Stimulated activated CD8-positive, alpha-beta memory T cell treated with anti-CD3 and anti-CD28 coated beads, Interleukin-7, amount 100 ng/mL, for 48 hours (primary cell): ENCODE data around the gene ATP1B1.
A peak's percentile ranks its signal among the peaks of the same experiment; 100 is the strongest.
"Not testable (repeated sequence)": the region's sequence is repeated elsewhere in the genome, so short reads cannot be mapped to it uniquely, and the experiment has no call there.

Experiments
- DNase-seq, 2 donors: peaks; one replicate each; pipeline ENCODE4 v3.0.0-alpha.2; 2020; ENCODE audit warnings: low read depth in 1 of 2; ENCODE audit errors: extremely low read depth in 1 of 2

Gene ATP1B1

DNA sequence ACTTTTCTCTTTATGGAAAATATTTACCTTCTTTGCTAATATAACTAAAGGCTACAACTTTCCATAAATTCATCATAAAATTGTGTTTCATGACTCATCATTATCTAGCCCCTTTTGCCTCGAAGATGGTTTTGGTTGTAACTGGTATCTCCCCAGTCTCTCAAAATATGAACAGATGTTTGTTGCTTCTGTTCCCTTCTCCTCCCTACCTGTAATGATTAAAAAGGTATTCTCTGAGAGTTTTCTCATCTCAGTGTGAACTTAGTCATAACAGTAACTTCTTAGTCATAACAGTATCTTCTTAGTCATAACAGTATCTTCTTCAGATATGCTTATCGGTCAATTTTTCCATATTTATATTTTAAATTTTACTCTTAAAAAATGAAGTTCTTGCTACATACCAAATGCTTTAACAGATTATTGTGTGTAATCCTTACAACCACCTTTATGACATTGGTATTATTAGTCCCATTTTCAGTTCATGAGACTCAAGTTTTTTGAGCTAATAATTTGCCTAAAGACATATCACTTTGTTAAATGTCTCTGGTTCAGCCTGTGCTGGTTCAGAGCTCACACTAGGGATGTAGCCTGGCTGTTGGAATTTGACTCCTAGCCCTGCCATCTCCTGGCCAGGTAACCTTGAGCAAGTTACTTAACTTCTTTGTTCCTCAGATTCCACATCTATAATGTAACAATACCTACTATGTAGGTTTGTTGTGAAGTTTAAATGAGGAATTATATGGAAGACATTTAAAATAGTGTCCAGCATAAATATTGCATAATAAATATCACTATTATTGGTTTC, 32.6 kb downstream of the ATP1B1 start:
- no peak for DNase-seq

DNA sequence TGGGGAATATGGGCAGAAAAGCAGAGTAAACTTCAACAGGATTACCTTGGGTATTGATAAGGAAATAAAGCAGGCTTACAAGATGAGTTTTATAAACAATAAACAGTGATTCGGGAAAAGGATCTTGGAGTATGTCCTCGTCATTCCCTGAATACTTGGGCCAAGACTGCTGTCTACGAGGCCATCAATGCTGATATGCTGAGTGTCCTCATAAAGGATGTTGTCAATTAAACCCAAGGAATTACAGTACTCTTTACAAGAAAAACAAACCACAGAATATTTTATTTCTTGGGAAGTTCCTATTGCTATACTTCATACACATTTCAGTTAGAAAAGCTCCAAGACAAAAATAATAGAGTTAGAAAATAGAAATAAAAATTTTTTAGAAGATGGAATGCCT, 34.9 kb downstream of the ATP1B1 start:
- no peak for DNase-seq

DNA sequence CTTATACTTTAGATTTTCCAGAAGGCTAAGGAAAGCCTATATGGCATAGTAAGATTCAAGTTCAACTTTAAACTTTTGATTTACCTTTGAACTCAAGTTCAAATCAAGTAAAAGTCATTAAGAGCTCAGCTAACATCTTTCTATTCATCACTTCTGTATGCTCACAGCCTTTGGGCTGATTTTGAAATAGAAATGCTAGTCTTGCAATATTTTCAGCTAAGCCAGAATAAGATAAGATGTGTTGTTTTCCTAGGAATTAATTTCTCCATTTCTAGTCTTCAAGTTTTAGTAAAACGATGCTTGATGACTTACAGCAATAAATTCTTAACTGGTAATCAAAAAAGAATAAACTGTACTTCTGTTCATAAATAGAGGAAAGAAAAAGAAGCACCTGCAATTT, 35.6 kb downstream of the ATP1B1 start:
- no peak for DNase-seq

DNA sequence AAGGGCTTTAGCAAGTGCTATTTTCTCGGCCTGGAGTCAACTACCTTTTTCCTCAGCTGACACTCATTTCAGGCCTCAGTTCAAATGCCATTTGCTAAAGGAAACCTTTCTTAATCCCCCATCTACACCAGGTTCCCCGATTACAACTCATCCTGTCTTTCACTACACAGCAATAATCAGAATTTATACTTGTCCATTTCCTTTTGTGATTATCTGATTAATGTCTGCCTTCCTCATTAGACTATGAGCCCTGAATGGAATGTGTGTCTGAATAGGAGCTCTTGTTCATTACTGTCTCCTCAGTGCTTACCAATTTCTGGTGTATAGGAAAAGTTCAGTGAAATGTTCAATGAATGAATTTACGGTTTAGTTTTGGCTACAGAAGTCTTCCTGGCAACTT, 36.9 kb downstream of the ATP1B1 start:
- no peak for DNase-seq

DNA sequence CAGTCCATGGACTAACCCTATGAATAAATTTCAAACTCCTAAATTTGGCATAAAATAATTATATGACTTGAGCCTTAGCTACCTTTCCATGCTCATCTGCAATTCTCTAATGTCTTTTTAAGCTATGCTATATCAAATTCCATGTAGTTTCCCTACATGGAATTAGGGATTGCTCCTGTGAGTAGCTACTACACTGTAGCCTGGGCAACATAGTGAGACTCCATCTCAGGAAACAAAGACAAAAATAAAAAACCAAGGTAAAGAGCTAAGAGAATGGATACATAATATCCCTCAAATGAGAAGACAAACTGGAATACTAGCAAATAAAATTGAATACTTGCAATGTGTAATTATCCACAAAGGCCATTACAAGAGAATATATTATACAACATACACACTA, 37.5 kb downstream of the ATP1B1 start:
- no peak for DNase-seq

DNA sequence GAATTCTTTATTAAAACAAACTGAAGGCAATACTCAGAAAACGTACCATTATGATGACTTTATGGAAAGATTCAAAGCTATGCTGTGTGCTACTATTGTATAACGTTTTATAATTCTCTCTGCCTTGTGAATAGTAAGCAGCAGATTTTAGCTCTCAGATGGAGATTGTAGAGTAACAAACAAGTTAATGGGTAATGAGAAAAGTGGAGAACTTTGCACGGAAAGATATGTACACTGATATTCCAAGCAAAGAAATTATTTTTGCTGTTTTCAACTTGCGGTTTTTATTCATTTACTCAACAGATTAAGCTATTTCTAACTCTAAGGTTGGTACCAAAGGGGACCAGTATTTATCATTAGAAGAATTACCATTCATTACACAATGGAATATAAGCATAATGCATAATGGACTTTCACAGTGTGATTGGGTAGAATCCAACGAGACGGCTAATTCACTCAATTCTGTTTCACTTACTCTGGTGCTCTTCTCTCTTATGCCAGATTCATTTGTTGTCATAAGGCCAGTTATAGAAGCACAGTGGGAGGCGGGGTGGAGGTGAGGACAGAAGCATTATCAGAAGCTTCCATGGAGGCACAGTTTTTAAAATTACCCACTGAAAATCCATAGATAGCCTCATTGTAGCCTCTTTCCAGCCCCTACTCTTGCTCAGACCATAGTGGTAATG, 38.6 kb downstream of the ATP1B1 start:
- DNase-seq: no peak

DNA sequence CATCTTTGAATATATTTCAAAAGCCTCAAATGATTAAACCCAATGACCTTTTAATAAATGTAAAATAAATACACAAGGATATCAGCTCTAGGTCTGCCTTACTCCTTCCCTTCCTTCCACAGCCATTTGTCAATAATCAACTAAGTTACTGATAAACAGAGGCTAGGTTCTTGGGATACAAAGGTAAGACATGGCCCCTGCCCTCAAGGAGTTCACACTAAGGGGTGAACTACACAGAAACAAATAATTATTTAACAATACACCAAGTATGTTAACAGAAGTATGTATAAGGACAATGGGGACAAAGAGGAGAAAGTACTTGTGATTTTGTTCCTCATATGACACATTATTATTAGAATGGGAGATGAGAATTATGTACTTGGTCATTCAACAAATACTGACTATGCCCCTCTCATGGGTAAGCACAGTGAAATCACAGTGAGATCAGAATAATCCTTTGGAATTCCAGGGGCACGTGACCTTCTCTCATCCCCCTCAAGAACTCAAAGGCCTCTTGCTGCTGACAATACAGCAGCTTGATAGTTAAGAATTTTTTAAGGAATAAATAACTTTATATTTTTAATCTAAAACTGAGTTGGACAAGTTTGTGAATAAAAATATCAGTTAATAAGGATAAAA, 40.2 kb downstream of the ATP1B1 start:
- no peak for DNase-seq

DNA sequence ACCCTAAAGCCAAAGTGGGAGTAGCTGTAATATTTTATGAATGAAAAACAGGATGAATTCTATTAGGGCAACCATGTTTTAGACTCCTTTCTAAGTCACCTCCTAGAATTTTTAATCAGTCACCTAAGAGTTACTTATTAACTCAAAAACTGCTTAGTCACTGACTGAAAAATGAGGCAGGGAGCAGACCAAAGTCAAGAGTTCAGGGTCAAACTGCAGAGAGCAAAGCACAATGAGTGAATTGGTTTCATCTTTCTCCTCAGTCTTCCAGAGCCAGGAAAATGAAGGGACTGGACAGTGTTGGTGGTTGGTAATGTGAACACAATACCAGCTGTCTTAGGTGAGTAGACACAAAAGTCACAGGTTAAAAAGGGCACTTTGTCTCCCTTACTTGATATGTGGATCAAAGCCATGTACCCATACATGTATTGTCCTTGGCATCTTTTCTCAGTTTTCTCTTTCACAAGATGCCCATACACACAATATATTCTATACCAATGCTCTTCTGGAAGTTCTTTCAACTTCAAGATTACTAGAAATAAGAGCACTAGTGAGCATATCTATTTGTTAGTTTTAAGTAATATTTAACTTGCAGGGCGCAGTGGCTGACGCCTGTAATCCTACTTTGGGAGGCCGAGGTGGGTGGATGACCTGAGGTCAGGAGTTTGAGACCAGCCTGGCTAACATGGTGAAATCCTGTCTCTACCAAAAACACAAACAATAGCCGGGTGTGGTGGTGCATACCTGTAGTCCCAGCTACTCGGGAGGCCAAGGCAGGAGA, 42.2 kb downstream of the ATP1B1 start:
- no peak for DNase-seq

DNA sequence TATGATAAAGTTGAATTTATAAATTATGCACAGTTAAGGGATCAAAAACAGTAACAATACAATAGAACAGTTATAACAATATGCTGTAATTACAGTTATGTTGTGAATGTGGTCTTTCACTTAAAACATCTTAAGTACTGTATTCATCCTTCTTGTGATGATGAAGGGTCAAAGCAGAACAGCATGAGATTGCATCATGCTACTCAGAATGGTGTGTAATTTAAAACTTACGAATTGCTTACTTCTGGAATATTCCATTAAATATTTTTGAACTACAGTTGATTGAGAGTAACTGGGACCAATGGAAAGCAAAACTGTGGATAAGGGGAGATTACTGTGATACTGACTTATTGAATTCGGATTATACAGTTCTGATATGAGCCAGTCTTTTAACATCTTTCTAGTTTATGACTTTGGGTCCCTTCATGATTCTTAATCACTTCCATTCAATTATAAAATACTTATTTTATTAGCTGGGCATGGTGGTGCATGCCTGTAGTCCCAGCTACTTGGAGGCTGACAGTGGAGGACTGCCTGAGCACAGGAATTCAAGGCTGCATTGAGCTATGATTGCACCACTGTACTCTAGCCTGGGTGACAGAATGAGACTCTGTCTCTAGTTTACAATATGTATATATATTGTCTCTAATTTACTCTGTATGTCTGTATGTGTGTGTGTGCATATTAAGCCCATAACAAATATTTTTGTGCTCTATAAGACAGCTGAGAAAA, 43.2 kb downstream of the ATP1B1 start:
- no peak for DNase-seq

DNA sequence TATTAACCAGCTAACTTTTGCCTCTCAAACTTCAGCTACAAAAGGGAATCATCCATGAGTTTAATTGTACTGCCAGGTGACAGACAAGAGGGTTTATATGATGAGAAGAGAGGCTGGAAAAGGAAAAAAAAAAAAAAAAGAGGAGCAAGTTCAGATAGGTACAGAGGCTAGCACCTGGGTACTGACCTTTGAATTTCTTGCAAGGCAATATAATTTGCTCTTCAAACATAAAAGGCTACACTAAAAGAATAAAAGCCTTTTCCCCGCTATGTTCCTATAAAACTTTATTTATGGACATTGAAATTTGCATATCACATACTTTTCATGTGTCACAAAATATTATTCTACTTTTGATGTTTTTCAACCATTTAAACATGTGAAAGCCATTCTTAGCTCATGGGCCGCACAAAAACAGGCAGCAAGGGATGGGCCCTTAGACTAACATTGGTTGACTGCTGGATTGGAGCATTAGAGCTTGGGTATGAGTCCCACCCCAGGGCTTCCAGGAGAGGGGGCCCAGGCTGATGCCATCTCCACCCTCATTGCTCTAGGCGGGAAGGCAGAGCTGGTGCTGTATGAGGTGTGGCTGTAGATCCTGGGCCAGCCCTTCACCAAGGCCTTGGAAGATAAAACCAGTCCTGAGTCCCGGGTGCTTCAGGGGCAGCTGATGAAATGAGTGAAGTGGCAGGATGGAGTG, 44.3 kb downstream of the ATP1B1 start:
- no peak for DNase-seq

DNA sequence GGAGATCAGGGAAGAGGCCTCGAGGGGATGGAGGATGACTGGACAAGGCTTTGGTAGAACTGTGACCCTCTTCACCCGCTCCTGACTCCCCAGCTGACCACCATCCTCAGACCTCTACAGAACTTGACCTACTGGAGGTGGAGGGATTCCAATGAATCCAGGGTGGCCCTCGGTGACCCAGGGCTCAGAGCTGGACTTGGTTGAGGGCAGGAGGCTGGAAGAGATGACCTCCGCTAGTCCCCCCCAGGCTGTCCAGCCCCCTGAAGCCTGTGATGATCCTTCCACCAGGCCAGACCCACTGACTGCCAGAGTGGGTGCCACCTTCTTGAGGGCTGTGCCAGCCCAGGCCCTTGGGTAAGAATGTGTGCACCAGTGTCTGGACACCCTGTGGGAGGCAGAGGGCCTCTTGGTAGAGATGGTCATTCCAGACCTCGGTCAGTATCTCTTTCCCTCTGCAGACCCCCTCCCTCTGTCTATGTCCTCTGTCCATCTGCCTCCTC, 44.9 kb downstream of the ATP1B1 start:
- DNase-seq: no peak

DNA sequence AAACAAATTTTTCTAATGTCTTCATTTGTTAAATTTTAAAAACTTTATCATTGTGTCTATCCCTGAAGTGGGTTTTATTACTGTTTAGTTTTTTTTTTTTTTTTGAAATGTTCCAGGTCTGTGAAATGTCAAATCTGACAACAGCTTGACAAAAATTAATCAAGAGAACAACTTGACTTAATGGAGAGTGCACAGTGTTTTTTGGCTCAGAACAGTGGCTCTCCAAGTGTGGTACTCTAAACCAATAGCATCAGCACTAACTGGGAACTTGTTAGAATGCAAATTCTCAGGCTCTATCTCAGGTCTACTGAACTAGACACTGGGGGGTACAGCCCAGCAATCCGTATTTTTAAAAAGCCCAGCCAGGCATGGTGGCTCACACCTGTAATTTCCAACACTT, 49.2 kb downstream of the ATP1B1 start:
- no peak for DNase-seq

DNA sequence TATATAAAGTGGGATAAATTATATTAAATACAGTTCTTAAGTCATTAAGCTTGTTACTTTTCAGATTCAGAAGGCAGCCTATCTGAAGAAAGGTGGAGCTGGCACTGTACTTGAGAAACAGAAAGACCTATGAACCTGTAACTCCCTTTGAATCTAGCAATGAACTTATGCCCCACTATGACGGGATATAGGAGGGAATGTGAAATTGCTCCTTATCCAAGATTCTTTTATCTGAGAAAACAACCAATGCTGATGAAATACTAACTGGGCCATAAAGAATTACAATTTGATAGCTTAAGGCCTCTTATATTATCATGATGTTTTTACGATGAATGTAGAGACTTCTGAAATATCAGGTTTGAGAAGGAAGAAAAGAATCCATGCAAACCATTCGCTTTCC, 50.1 kb downstream of the ATP1B1 start:
- DNase-seq: no peak

DNA sequence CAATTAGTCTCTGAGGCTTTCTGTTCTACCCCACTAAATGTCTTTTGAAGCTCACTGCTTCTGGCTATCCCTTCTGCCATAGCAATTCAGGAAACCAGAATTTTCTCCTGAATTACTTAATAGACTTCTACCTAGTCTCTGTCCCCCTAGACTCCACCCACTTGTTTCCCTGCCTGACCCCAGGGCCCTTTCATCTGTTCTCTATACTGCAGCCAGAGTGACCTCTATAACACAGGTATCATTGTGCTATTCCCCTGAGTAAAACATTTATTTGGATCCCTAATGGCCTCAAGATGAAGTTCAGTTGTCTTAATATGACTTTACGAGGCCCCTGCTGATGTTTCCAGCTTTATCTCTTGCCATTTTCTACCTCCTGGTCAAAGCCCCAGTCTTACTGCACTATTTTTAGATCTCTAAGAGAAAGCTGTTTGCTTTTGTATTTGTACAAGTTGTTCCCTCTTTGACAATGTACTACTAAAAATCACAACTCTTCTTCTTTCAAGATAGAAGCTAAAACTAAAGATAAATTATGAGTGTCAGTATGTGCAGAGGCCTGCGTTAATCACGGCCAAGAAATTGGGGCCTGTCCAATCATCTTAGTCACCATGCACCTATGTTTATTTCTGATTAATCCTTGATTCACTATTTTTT, 54.5 kb downstream of the ATP1B1 start:
- DNase-seq: no peak

DNA sequence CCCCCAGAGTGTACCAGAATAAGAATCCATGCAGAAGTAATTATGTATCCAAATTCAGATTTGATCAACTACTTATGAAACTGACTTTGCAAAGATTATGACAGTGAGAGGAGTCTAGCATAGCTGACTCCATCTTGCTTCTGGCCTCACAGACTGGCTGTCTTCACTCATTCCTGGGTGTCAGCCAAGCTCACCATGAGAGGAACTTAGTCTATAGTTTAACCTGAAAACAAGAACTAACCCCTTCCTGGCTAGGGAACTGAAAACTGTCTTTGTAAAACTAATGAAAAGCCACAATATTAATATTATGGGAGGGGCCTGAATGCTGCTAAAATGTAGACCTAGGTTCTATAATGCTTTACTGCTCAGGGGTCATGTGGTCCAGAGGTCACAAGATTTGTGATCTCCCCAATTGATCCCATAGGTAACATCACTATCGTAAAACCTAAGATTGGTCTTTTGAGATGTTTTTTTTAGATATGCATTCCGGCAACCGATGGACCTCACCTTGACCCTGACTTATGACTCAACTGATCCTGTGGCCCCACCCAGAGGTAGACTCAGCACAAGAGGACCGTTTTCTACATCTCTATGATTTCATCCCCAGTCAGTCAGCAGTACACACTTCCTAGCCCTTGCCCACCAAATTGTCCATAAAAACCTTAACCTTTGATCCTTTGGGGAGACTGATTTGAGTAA, 55.2 kb downstream of the ATP1B1 start:
- DNase-seq: no peak

DNA sequence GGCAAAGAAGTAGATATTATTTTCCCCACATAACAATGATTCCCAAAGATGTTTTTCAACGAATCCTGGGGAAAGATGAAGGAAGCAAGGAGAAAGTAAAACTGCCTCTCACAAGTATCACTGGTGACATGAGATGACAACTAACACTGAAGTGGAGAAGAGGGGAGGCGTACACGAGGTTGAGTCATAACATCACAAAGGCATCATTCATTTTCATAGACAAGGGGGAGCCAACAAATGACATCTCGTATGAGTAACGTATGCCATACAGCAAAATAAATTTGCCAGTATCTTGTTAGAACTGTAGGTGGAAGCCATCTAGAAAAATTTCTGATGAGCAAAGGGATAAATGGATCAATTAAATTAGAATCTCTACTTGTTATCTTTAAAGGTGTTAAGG, 56.6 kb downstream of the ATP1B1 start:
- DNase-seq: peak in 1 of 2 donors; percentile 11

DNA sequence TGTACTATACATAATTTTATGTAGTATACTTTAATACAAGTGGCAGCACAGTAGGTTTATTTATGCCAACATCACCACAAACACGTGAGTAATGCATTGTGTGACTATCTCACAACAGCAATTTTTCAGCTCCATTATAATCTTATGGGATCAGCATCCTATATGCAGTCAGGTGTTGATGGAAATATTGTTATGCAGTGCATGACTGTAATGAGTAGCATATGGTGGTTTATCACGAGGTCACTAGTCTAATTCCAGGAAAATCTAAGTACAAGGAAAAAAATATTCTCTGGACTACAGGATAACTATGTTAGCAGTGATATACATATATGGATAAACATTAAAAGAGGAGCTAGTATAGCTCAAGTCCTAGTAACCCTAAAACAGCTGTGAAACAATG, 69.0 kb downstream of the ATP1B1 start:
- no peak for DNase-seq

DNA sequence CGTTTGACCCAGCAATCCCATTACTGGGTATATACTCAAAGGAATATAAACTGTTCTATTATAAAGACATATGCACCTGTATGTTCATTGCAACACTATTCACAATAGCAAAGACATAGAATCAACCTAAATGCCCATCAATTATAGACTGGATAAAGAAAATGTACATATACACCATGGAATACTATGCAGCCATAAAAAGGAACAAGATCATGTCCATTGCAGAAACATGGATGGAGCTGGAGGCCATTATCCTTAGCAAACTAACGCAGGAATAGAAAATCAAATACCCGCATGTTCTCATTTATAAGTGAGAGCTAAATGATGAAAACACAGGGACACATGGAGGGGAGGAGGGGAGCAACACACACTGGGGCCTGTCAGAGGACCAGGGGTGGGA, 72.9 kb downstream of the ATP1B1 start:
- not testable (repeated sequence) for DNase-seq

DNA sequence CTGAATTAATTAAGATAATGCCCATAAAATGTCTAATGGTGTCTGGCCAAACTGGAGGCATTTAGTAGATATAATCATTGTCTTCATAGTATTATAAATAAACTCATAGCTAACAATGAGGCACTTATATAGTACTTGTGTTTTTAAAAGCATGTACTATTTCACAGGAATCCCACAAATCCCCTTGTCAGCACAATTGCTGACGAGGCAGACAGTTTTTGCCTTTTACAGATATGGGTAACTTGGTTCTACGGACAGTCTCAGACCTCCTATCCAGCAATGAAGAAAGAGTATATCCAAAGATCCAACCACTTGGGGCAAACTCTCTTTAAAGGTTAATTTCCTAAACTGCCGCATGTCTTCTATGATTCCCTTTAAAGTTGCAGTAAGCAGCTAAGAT, 73.7 kb downstream of the ATP1B1 start:
- DNase-seq: no peak
